GM21786 (cell line): ENCODE measurements around the gene SLITRK3.
A peak's percentile ranks its signal among the peaks of the same experiment; 100 is the strongest.
"Not testable (repeated sequence)": the region's sequence is repeated elsewhere in the genome, so short reads cannot be mapped to it uniquely, and the experiment has no call there.

Experiments used
- ATAC-seq: cut with Tn5 transposase; IDR thresholded peaks from one replicate; pipeline ENCODE4 v1.9.1; 2021; ENCODE audit not compliant: unreplicated experiment

SLITRK3 gene

DNA sequence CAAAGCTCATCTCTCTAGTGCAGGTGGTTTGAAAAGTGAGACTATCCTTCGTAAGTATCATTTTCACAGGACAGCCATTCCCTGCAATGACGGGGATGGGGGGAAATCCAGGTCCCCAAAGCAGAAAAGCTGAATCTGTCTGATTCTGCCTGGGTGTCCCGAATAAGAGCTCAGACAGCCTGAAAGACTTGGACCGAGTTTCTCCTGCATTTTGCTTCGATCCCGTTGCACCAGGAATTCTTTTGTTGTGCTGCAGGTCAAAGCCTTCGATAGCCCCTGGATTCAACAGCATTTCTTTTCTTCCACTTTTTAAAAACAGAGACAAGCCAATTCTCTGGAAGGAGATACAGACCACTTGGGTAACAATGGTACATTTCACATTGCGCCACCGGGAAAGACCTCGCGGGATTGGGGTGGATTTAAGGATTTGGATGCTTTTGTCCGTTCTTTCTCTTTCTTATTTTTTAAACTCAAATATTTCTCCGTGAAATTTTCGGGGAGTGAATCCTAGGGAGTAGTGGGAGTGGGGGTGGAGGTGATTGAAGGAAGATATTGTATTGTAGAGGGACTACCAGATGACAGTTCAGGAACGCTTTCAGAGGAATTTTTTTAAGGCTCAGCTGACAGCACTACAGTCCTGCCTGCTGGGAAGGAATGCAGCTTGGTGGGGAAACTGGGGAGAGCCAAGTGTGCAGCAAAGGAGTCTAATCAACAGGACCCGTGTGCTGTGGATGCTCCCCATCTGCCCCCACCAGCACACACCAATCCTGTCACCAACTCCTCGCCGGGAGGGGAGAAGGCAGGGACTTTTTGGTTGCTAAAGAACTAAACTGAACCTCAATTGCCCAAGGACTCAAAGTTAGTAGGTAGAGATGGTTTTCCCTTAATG is 2.6 kb downstream of the SLITRK3 start:
- no peak for ATAC-seq

DNA sequence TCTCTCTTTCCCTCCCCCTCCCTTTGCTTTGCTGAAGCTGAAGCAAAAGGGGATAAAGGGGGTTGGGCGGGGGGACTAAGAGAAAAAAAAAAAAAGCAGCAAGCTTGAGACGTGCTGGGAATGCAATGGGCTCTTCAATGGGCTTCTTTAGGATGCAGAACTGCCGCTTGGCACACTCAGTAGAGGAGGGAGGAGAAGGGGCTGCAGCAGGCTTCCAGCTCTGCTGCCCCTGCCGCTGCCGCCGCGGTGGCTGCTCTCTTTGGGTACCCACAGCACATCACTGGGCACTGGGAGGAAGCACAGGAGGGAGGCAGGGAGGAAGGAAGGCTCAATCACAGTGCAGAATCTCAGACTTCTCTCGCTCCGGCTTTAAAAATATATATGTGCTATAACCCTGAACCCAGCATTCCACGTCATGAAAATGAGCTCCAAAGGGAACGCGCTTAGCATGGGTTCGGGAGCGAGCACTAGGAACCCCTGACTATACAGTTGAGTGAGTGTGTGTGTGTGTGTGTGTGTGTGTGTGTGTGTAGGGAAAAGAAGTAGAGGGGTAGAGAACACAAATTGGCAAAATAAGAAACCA is 3.5 kb downstream of the SLITRK3 start:
- no peak for ATAC-seq

GRCh38 chr3:165191491-165191890 is 4.7 kb downstream of the SLITRK3 start:
- ATAC-seq = no peak

DNA sequence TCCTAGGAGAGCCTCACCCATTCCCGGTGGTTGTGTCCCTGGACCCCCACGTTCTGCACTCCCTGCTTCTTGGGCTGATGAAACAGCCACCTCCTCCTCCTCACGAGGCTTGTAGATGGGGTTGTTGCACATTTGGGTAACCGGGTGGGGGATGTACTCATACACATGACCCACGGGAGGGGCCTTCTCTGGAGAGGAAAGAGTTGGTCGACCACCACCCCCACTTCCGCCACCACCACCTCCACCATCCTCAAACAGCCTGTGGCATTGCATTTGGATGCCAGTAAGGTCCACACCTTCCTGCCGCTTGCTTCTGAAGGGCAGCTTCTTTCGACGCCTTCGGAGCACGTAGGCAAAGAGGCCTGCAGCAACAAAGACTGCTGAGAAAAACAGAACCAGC is 7.7 kb downstream of the SLITRK3 start:
- ATAC-seq = no peak

GRCh38 chr3:165185707-165186327 is 10.4 kb downstream of the SLITRK3 start:
- peak; percentile 97 for ATAC-seq

DNA sequence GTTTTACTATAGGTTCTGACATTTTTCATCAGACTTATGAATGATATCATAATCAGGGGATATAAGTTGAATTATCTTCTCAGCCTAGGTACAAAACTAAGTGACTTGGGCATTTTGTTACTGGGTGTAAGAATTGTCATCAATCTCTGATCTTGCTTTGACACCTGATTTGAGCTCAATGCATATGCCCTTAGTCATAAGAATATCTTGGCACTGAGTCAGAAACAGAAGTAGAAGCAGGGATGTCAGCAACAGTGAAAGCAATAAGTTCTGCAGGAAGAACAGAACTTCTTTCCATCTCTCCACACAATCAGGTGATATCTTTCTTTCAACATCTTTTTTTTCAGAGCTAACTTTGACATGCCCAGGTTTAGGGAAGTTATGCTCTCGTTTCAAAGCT is 14.6 kb downstream of the SLITRK3 start:
- no peak for ATAC-seq

GRCh38 chr3:165170236-165170635 is 25.9 kb downstream of the SLITRK3 start:
- no peak for ATAC-seq

GRCh38 chr3:165169368-165169767 is 26.8 kb downstream of the SLITRK3 start:
- no peak for ATAC-seq

GRCh38 chr3:165162883-165163282 is 33.3 kb downstream of the SLITRK3 start:
- ATAC-seq = no peak

DNA sequence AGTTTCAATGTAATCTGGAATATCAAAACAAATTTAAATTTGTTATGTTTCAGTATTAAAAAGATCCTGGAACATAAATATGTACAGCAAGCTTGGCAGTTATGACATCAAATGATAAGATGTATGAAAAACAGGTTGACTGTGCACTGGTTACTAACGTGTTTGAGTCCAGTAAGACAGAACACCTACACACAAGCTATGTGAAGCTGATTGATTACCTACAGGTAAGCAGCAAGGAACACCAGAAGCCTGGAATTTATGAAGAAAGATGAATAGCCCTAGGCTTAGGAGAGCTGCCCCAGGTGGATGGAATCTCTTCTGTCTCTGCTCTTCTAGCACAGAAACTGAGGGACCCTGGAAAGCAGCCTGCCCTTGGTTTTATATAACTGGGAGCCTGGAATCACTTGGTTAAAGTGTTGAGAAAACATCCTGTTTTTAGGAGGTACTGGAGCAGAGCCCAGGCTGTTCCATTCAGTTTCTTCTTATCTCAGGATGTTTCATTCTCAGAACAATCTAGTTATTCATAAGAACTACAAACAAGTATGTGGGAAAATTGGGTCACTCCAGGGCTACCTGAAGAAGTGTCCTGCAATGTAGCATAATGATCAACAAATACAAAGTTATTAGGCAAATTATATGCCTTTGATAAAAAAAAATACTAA is 36.3 kb downstream of the SLITRK3 start:
- no peak for ATAC-seq

- ATAC-seq = no peak
Measured at GRCh38 chr3:165158011-165158410, 38.2 kb downstream of the SLITRK3 start.

- ATAC-seq = no peak
Measured at GRCh38 chr3:165156757-165157420, 39.3 kb downstream of the SLITRK3 start.

DNA sequence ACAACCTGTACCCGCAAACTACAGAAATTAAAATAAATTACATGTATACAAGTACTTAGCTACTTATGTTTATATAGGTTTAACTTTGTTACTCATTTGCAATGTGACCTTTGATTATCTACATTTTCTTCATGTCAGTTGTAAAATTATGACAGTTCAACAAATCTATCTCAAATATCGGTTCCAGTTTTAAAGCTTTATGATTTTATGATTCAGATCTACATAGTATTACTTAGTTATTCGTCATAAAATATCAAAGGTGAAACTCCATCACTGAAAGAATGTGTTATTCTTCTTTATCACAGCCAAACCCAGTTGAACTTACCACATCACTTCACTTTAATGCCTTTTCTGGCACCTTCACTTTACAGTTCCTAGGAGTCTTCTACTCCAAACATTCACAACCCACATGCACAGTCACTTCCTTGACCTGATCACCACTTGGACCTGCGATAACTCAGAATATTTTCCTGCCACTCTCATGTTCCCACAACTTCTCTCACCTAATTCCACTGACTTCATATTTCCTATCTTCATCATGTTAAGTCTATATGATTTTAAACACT is 47.2 kb downstream of the SLITRK3 start:
- no peak for ATAC-seq

- no peak for ATAC-seq
Measured at GRCh38 chr3:165144271-165144670, 51.9 kb downstream of the SLITRK3 start.

- not testable (repeated sequence) for ATAC-seq
Measured at GRCh38 chr3:165139918-165140317, 56.3 kb downstream of the SLITRK3 start.
